ENCODE data around the gene MBD3.

MBD3 gene

DNA sequence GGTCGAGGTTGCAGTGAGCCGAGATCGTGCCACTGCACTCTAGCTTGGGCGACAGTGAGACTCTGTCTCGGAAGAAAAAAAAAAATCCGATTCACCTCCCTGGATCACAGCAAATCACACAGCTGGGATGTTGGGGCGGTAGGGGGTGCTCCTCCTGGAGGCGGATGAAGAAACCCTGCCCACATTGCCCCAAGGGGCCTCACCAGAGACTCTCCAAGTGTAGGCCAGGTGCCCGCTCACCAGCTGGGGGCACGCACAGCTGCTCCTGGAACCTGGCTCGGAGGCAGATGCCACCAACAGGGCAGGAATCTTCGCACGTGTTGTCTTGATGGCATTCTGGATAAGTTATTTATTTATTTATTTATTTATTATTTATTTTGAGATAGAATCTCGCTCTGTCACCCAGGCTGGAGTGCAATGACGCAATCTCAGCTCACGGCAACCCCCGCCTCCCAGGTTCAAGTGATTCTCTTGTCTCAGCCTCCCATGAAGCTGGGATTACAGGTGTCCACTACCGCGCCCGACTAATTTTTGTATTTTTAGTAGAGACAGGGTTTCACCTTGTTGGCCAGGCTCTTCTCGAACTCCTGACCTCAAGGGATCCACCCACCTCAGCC lies 9.5 kb upstream of the MBD3 start:
- no peaks in the 10 kb centered on the region for H3K27me3 ChIP-seq (ENCODE audit: control insufficient read depth in 5 of 5, insufficient read depth in 4 of 5, low read length in 5 of 5)
- peaks cover 0 to 37% (median 25%) of the 10 kb centered on the region in 5 donors for H3K36me3 ChIP-seq (ENCODE audit: control insufficient read depth in 5 of 5, insufficient read depth in 5 of 5, low read length in 5 of 5)
- no peak overlapping the region for H3K27ac ChIP-seq (ENCODE audit: low read depth, low read length)
- no peak overlapping the region for H3K4me3 ChIP-seq (ENCODE audit: low read depth in 1 of 5, low read length in 5 of 5)
- no peaks in the 10 kb centered on the region for H3K9me3 ChIP-seq (ENCODE audit: control insufficient read depth in 5 of 5, low read length in 5 of 5)
- H3K4me1 ChIP-seq (ENCODE audit: control insufficient read depth in 5 of 5, insufficient read depth in 5 of 5, low read length in 5 of 5) = peaks cover 0 to 35% (median 25%) of the 10 kb centered on the region in 5 donors
- H3K9ac ChIP-seq (ENCODE audit: low read length in 5 of 5) = no peak overlapping the region

DNA sequence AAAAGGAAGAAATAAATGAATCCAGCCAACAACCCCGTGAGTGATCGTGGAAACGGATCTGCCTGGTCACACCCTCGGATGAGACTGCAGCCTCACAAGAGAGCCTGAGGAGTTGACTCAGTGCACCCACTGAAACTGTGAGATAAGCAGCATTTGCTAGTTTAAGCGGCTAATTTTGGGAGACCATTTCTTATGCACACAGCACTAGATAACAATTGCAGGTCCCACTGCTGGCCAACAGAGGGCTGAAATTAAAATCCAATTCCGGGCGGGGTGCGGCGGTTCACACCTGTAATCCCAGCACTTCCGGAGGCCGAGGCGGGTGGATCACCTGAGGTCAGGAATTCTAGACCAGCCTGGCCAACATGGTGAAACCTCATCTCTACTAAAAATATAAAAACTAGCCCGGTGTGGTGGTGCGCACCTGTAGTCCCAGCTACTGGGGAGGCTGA lies 9.0 kb upstream of the MBD3 start:
- Histone ChIP-seq H3K4me3 (ENCODE audit: low read depth in 1 of 5, low read length in 5 of 5) (no peak overlapping the region), H3K9me3 (ENCODE audit: control insufficient read depth in 5 of 5, low read length in 5 of 5) (no peaks in the 10 kb centered on the region), H3K36me3 (ENCODE audit: control insufficient read depth in 5 of 5, insufficient read depth in 5 of 5, low read length in 5 of 5) (peaks cover 0 to 41% (median 29%) of the 10 kb centered on the region in 5 donors), H3K9ac (ENCODE audit: low read length in 5 of 5) (no peak overlapping the region), H3K4me1 (ENCODE audit: control insufficient read depth in 5 of 5, insufficient read depth in 5 of 5, low read length in 5 of 5) (peaks cover 0 to 41% (median 25%) of the 10 kb centered on the region in 5 donors), H3K27ac (ENCODE audit: low read depth, low read length) (no peak overlapping the region), H3K27me3 (ENCODE audit: control insufficient read depth in 5 of 5, insufficient read depth in 4 of 5, low read length in 5 of 5) (no peaks in the 10 kb centered on the region)

DNA sequence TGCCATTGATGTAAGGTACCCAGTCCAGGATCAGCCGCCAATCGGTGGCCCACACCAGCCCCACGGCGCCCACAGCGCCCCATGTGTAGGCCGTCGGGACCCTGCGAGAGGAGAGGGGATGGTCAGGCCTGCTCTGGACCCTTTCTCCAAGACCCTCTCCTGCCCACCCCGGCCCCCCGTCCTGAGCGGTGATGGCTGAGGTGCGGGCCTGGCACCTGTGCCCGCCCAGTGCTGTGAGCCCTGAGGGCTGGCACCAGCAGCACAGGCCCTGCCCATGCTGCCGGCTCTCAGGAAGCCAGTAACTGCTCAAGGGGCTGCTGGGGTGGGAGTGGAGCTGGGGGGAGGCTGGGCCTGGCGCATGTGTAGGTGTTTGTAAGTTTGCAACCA lies 6.8 kb upstream of the MBD3 start:
- no peak overlapping the region for H3K4me3 ChIP-seq (ENCODE audit: low read depth in 1 of 5, low read length in 5 of 5)
- no peaks in the 10 kb centered on the region for H3K9me3 ChIP-seq (ENCODE audit: control insufficient read depth in 5 of 5, low read length in 5 of 5)
- H3K27me3 ChIP-seq (ENCODE audit: control insufficient read depth in 5 of 5, insufficient read depth in 4 of 5, low read length in 5 of 5) = no peaks in the 10 kb centered on the region
- peaks cover 0 to 46% (median 29%) of the 10 kb centered on the region in 5 donors for H3K36me3 ChIP-seq (ENCODE audit: control insufficient read depth in 5 of 5, insufficient read depth in 5 of 5, low read length in 5 of 5)
- H3K9ac ChIP-seq (ENCODE audit: low read length in 5 of 5) = no peak overlapping the region
- H3K27ac ChIP-seq (ENCODE audit: low read depth, low read length) = no peak overlapping the region
- peaks cover 0 to 25% (median 16%) of the 10 kb centered on the region in 5 donors for H3K4me1 ChIP-seq (ENCODE audit: control insufficient read depth in 5 of 5, insufficient read depth in 5 of 5, low read length in 5 of 5)

- H3K9ac ChIP-seq (ENCODE audit: low read length in 5 of 5) = no peak overlapping the region
- H3K27me3 ChIP-seq (ENCODE audit: control insufficient read depth in 5 of 5, insufficient read depth in 4 of 5, low read length in 5 of 5) = no peaks in the 10 kb centered on the region
- H3K27ac ChIP-seq (ENCODE audit: low read depth, low read length) = no peak overlapping the region
- H3K9me3 ChIP-seq (ENCODE audit: control insufficient read depth in 5 of 5, low read length in 5 of 5) = no peaks in the 10 kb centered on the region
- no peak overlapping the region for H3K4me3 ChIP-seq (ENCODE audit: low read depth in 1 of 5, low read length in 5 of 5)
- peaks cover 0 to 20% (median 10%) of the 10 kb centered on the region in 5 donors for H3K4me1 ChIP-seq (ENCODE audit: control insufficient read depth in 5 of 5, insufficient read depth in 5 of 5, low read length in 5 of 5)
- H3K36me3 ChIP-seq (ENCODE audit: control insufficient read depth in 5 of 5, insufficient read depth in 5 of 5, low read length in 5 of 5) = peaks cover 0 to 46% (median 29%) of the 10 kb centered on the region in 5 donors
Observed at GRCh38 chr19:1598777-1599459, 6.3 kb upstream of the MBD3 start.

- peak overlapping the region in 3 of 5 donors; percentile 72 to 88 (median 84) for H3K9ac ChIP-seq (ENCODE audit: low read length in 5 of 5)
- peak overlapping the region; percentile 70 to 80 (median 78) for H3K4me3 ChIP-seq (ENCODE audit: low read depth in 1 of 5, low read length in 5 of 5)
- H3K4me1 ChIP-seq (ENCODE audit: control insufficient read depth in 5 of 5, insufficient read depth in 5 of 5, low read length in 5 of 5) = peaks cover 3 to 38% (median 29%) of the 10 kb centered on the region in 5 donors
- H3K36me3 ChIP-seq (ENCODE audit: control insufficient read depth in 5 of 5, insufficient read depth in 5 of 5, low read length in 5 of 5) = peaks cover 0 to 21% (median 15%) of the 10 kb centered on the region in 5 donors
- no peak overlapping the region for H3K27ac ChIP-seq (ENCODE audit: low read depth, low read length)
- H3K9me3 ChIP-seq (ENCODE audit: control insufficient read depth in 5 of 5, low read length in 5 of 5) = no peaks in the 10 kb centered on the region
- H3K27me3 ChIP-seq (ENCODE audit: control insufficient read depth in 5 of 5, insufficient read depth in 4 of 5, low read length in 5 of 5) = no peaks in the 10 kb centered on the region
Observed at GRCh38 chr19:1593501-1593772, 772 bp upstream of the MBD3 start.

- no peaks in the 10 kb centered on the region for H3K27me3 ChIP-seq (ENCODE audit: control insufficient read depth in 5 of 5, insufficient read depth in 4 of 5, low read length in 5 of 5)
- peak overlapping the region; percentile 70 to 79 (median 73) for H3K4me3 ChIP-seq (ENCODE audit: low read depth in 1 of 5, low read length in 5 of 5)
- peak overlapping the region; percentile 69 for H3K27ac ChIP-seq (ENCODE audit: low read depth, low read length)
Observed at GRCh38 chr19:1592024-1592754, 476 bp downstream of the MBD3 start.

DNA sequence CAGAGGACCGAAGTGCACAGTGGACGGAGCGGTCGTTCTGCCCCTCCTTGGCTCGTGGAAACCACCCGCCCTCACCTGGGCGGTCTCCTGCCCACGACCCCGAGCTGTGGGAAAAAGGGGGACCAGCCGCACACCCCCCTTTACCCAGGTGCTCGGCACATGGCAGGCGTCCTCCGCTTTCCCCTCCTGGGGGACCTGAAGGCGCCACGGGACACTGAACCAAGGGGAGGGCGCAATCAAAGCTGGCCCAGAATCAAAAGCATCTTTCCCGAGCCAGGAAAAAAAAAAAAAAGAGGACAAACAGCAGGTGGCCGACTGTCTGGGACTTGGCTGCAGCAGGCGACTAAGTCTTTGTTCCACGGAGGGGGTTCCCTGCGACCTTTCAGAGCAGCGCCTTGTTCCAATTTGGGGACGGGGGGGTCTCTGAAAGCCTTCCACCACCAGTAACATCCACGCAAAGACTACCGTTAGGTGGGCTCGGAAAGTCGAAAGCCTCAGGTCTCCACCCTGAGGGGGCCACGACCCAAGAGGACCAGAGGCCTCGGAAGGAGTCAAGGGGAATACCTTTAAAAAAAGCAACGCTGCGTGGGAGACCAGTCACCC lies 1.1 kb downstream of the MBD3 start:
- H3K9me3 ChIP-seq (ENCODE audit: control insufficient read depth in 5 of 5, low read length in 5 of 5) = no peaks in the 10 kb centered on the region
- H3K27me3 ChIP-seq (ENCODE audit: control insufficient read depth in 5 of 5, insufficient read depth in 4 of 5, low read length in 5 of 5) = no peaks in the 10 kb centered on the region
- H3K36me3 ChIP-seq (ENCODE audit: control insufficient read depth in 5 of 5, insufficient read depth in 5 of 5, low read length in 5 of 5) = peaks cover 0 to 5% (median 4%) of the 10 kb centered on the region in 5 donors
- H3K9ac ChIP-seq (ENCODE audit: low read length in 5 of 5) = peak overlapping the region; percentile 79 to 97 (median 93)
- H3K4me1 ChIP-seq (ENCODE audit: control insufficient read depth in 5 of 5, insufficient read depth in 5 of 5, low read length in 5 of 5) = peaks cover 3 to 42% (median 31%) of the 10 kb centered on the region in 5 donors
- peak overlapping the region; percentile 69 for H3K27ac ChIP-seq (ENCODE audit: low read depth, low read length)
- H3K4me3 ChIP-seq (ENCODE audit: low read depth in 1 of 5, low read length in 5 of 5) = peak overlapping the region; percentile 70 to 79 (median 73)

More at GRCh38 chr19:1592024-1592754, 476 bp downstream of the MBD3 start:
- H3K4me1 ChIP-seq (ENCODE audit: control insufficient read depth in 5 of 5, insufficient read depth in 5 of 5, low read length in 5 of 5) = peaks cover 3 to 47% (median 31%) of the 10 kb centered on the region in 5 donors
- H3K9me3 ChIP-seq (ENCODE audit: control insufficient read depth in 5 of 5, low read length in 5 of 5) = no peaks in the 10 kb centered on the region
- peaks cover 0 to 9% (median 6%) of the 10 kb centered on the region in 5 donors for H3K36me3 ChIP-seq (ENCODE audit: control insufficient read depth in 5 of 5, insufficient read depth in 5 of 5, low read length in 5 of 5)
- H3K9ac ChIP-seq (ENCODE audit: low read length in 5 of 5) = peak overlapping the region; percentile 79 to 97 (median 93)

GRCh38 chr19:1590641-1591397 lies 1.8 kb downstream of the MBD3 start:
- no peaks in the 10 kb centered on the region for H3K9me3 ChIP-seq (ENCODE audit: control insufficient read depth in 5 of 5, low read length in 5 of 5)

DNA sequence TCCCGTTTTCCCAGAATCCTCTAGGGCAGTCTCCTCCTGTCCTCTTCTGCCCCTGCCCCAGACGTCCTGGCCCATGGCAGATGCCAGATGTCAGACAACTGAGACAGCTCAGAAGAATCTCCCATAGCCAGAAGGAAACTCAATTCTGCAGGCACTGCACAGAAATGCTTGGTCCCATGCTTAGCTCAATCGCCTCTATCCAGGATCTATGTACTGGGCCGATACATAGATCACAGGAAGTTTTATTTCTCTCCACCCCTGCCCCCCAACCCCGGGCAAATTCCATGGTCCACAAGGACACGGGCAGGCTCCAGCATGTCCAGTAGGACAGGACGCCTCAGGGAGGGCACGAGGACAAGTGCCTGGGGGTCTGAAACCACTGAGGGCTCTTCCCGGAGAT lies 4.8 kb downstream of the MBD3 start:
- H3K9me3 ChIP-seq (ENCODE audit: control insufficient read depth in 5 of 5, low read length in 5 of 5) = no peaks in the 10 kb centered on the region
- H3K4me3 ChIP-seq (ENCODE audit: low read depth in 1 of 5, low read length in 5 of 5) = no peak overlapping the region
- peaks cover 3 to 37% (median 26%) of the 10 kb centered on the region in 5 donors for H3K4me1 ChIP-seq (ENCODE audit: control insufficient read depth in 5 of 5, insufficient read depth in 5 of 5, low read length in 5 of 5)
- H3K36me3 ChIP-seq (ENCODE audit: control insufficient read depth in 5 of 5, insufficient read depth in 5 of 5, low read length in 5 of 5) = peaks cover 0 to 15% (median 10%) of the 10 kb centered on the region in 5 donors
- H3K27ac ChIP-seq (ENCODE audit: low read depth, low read length) = no peak overlapping the region
- H3K9ac ChIP-seq (ENCODE audit: low read length in 5 of 5) = peak overlapping the region in 2 of 5 donors; percentile 30 to 43
- H3K27me3 ChIP-seq (ENCODE audit: control insufficient read depth in 5 of 5, insufficient read depth in 4 of 5, low read length in 5 of 5) = no peaks in the 10 kb centered on the region

More at GRCh38 chr19:1590641-1591397, 1.8 kb downstream of the MBD3 start:
- peak overlapping the region; percentile 23 to 78 (median 71) for H3K4me3 ChIP-seq (ENCODE audit: low read depth in 1 of 5, low read length in 5 of 5)
- peaks cover 3 to 42% (median 31%) of the 10 kb centered on the region in 5 donors for H3K4me1 ChIP-seq (ENCODE audit: control insufficient read depth in 5 of 5, insufficient read depth in 5 of 5, low read length in 5 of 5)
- H3K27ac ChIP-seq (ENCODE audit: low read depth, low read length) = no peak overlapping the region
- H3K9ac ChIP-seq (ENCODE audit: low read length in 5 of 5) = peak overlapping the region; percentile 79 to 97 (median 93)
- H3K27me3 ChIP-seq (ENCODE audit: control insufficient read depth in 5 of 5, insufficient read depth in 4 of 5, low read length in 5 of 5) = no peaks in the 10 kb centered on the region
- H3K36me3 ChIP-seq (ENCODE audit: control insufficient read depth in 5 of 5, insufficient read depth in 5 of 5, low read length in 5 of 5) = peaks cover 0 to 5% (median 1%) of the 10 kb centered on the region in 5 donors
